NCI-H146 (cell line): Measurements from ENCODE around the gene LRRC37A3.
"Not testable (repeated sequence)": the region's sequence is repeated elsewhere in the genome, so short reads cannot be mapped to it uniquely, and the experiment has no call there.

ENCODE experiments used
- DNase-seq: peaks from one replicate; lab custom pipeline; 2025; lab: John Stamatoyannopoulos, UW

The LRRC37A3 gene

DNA sequence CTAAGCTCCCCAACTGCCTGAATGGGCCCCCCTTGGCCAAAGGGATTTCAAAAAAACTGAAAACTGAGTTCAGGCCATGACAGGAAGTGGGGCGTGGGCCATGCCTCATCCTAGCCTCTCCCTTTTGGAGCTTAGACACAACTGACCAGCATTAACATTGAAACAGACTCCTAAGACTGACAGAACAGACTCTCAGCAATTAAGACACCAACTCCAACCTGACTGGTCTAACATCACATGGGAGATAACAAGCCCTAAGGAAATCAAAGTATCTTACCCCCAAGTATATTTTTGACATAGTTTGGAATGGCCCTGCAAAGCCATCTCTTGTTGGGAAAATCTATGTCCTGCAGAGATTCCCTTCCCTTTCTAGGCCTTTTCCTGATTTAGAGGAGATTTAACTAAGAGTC lies 88.6 kb downstream of the LRRC37A3 start:
- DNase-seq: not testable (repeated sequence)

- DNase-seq: not testable (repeated sequence)
These were observed 89.3 kb downstream of the LRRC37A3 start for GRCh38 chr17:64829824-64830630.

DNA sequence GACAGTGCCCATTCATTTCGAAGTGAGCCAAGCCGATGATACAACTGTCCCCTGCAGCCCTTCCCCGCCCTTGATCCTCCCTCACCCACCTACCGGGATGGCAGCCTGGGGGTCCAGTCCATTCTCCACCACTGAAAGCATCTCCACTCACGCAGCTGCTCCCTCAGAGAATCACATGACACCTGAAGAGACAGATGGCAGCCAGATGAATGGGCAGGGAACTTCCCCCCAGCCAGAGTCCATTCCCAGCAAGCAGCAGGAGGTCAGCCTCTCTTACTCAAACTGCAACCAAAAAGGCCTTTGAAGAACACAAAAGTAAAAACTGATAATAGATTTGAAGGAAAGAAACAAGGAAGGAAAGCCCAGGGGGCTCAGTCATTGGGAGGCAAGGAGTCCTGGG lies 90.2 kb downstream of the LRRC37A3 start:
- DNase-seq: peak; percentile 17

DNA sequence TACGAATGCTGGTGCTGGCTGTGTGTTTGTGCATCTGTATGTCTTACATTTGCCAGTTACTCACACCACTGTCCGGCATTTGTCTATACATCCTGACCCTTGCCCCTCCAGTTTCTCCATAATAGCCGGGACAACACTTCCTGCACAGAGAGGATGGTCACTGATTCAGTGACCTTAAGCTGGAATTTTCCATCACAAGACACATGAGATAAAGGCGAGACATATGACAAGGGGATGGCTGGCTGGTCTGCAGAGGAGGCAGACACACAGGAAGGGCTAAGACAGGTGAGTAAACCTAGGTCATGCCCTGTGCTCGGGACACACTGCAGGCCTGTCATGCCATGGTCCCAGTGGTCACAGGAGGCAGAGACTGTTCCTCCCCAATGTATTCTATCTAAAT lies 100.4 kb downstream of the LRRC37A3 start:
- DNase-seq: not testable (repeated sequence)

GRCh38 chr17:64815833-64816198 lies 103.5 kb downstream of the LRRC37A3 start:
- not testable (repeated sequence) for DNase-seq

DNA sequence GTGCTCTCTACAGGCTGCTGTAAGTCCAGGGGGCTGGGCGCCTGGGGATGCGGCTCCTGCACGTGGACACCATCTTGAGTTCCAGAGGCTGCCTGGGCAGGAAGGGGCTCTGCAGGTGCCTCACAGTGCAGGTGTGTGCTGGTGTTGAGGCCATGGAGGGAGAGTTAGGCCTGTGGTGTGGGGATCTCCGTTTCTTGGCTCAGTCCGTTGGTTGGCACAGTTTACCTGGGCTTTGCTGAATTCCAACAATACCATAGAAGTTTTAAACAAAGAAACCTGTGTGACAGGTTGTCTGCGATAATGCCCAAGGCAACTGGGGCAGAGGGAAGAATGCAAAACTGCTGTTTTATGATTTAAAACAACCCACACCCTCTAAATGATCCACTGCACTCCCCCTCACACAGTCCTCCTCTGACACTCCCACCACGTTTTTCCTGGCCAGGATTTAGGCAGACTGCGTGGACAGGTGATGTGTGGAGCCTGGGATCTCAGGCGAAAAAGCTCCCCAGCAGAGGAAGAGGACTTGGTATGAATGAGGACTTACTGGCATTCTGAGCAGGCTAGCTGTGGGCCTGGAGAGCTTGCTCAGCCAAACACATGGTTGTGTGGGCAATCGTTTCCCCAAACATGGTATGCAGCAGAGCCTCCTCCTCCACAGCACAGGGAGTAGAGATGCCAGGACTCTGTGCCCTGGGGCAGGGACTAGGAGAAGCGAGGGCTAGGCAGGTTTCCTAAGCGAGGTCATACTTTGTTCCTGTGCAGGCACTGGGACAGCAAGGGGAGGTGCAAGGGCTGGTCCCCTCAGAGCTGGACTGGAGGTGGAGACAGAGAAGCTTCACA lies 104.1 kb downstream of the LRRC37A3 start:
- not testable (repeated sequence) for DNase-seq

DNA sequence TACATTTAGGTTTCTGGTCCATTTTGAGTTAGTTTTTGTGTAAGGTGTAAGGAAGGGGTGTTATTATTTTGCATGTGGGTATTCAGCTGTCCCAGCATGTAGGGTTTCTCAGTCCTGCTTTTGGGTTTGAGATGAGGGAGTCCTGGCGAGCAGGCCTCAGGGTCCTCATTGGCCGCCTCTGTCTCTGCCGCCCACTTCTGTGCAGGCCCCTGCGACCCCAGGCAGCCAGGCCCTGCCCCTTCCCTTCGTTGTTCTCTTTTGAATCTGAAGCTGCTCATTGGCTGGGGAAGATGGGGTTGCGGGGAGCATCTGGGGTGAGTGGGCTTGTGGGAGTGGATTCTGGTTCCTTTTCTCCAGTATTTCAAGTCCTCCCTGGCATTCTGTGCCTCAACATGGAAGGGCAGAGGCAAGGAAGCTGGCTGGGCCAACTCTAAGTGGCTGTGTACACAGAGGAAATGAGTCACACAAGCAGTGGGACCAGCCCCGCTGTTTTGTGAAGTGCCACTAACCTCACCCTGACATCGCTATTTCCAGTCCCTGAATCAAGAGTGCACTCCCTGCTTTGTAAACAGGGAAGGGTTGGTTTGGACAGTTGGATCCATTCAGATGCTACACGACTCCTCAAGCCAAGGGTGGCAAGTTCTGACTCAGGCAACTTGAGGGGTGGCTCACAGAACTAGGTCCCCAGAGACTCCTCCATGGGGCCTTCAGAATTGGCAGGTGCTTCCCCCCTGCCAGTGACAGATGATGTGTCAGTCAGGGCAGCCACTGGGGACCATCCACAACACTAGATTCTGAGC lies 110.9 kb downstream of the LRRC37A3 start:
- DNase-seq: not testable (repeated sequence)
